ENCODE data around the gene RBM14.

DNA sequence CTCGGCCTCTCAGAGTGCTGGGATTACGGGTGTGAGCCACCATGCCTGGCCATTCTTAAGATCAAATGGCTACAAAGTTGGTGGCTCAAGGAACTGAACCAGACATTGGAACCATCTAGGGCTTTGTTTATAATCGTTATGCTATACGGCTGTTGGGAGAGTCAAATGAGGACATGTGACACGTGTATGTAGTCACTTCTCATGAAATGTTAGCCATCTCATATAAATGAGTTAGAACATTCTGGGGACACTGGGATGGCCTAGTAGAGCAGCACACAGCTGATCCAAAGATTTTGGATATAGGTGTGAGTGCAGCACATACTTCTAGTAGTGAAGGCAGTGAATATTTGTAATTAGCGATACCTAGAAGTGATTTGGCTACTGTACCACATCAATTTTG is 15.5 kb downstream of the RBM14 start:
- TF ChIP-seq EP300 (IDR thresholded peaks at IDR 0.05), result no peak
- TF ChIP-seq, protein P1, sequence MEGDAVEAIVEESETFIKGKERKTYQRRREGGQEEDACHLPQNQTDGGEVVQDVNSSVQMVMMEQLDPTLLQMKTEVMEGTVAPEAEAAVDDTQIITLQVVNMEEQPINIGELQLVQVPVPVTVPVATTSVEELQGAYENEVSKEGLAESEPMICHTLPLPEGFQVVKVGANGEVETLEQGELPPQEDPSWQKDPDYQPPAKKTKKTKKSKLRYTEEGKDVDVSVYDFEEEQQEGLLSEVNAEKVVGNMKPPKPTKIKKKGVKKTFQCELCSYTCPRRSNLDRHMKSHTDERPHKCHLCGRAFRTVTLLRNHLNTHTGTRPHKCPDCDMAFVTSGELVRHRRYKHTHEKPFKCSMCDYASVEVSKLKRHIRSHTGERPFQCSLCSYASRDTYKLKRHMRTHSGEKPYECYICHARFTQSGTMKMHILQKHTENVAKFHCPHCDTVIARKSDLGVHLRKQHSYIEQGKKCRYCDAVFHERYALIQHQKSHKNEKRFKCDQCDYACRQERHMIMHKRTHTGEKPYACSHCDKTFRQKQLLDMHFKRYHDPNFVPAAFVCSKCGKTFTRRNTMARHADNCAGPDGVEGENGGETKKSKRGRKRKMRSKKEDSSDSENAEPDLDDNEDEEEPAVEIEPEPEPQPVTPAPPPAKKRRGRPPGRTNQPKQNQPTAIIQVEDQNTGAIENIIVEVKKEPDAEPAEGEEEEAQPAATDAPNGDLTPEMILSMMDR (IDR thresholded peaks at IDR 0.05), result no peak
- no peak for TF ChIP-seq POLR2A (IDR thresholded peaks at IDR 0.05)

Measured in tibial nerve (tissue), 4 donors.